ENCODE results near the gene ST3GAL2.
"Not testable (repeated sequence)": the region's sequence is repeated elsewhere in the genome, so short reads cannot be mapped to it uniquely, and the experiment has no call there.

ST3GAL2 gene

DNA sequence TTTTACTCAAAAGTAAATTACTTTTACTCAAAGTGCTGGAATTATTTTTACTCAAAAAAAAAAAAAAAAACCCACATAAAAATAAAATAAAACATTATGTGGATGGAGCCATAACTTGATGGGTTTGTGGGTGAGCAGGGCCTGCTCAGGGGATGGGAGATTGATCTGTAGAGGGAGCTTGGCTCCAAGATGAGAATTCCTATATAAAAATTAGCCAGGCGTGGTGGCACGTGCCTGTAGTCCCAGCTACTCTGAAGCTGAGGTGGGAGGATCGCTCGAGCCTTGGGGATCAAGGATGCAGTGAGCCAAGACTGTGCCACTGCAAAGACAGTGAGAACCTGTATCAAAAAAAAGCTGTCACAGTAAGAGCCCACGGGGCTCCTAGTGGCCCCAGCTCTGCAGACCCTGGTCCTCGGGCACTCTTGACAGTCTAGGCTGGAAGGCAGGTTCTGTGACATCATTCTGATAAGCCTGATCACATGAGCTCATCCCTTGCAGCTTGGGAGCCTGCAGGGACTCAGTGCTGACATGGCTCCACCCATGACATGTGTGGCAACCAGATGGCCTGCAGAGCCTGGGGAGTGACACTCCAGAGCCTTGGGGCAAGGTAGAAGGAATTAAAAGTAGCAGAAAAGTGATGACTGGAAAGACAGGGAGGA is 42.5 kb downstream of the ST3GAL2 start:
- no peak for DNase-seq
- in situ Hi-C loops (cut with HindIII; ENCODE audit: low pct_ligation_motif_present, low pct_unique_long_range_greater_than_20kb, low sequenced_read_pairs), result no loop called here

DNA sequence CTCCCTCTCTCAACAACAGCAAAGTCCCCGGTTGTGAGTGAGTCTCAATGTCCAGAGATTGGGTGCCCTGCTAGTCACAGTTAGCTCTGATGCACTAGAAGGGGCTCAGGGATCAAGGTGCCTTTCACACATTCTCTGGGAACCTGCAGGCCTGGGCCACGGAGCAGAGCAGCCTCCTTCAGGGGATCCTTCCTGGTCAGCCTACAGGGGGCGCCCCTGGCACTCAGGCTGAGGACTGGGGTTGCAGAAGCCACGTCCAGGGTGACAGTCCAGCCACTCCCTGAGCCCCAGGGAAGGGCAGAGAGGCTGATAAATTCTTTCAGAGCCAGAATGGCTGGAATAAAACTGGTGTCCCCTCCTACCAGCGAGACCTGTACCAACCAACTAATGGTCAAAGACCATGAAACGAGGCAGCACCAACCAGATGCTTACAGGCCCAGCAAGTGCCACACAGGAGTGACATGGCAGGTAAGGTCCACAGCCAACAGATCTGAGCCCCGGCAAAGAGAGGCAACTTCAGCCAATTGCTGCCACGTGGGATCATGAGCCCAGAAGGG is 43.5 kb downstream of the ST3GAL2 start:
- in situ Hi-C loops (cut with HindIII; ENCODE audit: low pct_ligation_motif_present, low pct_unique_long_range_greater_than_20kb, low sequenced_read_pairs), result no loop called here
- peak; percentile 67 for DNase-seq

DNA sequence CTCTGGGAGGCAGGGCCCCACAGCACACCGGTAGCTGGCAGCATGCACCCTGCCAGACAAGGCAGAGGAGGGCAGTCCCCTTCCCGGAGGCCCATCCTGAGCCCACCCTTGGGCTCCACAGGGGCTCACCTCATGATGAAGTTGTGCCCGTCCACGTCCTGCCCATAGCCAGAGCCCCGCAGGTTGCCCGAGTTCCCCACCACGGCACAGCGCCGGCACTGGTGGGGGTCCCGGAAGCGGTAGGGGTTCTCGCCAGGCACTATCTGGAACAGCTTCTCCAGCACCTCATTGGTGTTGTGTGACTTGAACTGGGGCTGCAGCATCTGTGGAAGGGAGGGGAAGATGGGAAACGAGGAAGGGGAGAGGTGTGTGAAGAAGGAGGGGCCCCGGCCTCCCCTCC is 44.0 kb downstream of the ST3GAL2 start:
- DNase-seq, result no peak
- in situ Hi-C loops (cut with HindIII; ENCODE audit: low pct_ligation_motif_present, low pct_unique_long_range_greater_than_20kb, low sequenced_read_pairs), result no loop called here

DNA sequence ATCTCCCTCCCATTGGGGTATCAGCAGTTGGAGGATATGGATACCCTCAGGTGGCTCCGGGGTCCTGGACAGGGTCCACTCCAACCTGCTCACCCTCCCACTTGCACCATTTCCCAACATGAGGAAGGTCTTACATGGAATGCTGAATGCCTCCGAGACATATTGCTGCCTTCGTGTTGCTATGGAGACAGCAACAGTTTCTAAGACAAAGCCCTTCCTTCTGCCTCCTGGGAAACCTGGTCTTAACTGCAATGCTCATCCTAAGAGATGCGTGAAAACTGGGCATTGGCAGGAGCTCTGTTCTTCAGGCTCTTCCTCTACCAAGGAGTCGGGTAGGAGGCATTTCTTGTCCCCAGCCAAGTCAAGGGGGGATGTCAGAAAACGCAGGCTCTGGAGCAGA is 45.2 kb downstream of the ST3GAL2 start:
- in situ Hi-C loops (cut with HindIII; ENCODE audit: low pct_ligation_motif_present, low pct_unique_long_range_greater_than_20kb, low sequenced_read_pairs), result no loop called here

DNA sequence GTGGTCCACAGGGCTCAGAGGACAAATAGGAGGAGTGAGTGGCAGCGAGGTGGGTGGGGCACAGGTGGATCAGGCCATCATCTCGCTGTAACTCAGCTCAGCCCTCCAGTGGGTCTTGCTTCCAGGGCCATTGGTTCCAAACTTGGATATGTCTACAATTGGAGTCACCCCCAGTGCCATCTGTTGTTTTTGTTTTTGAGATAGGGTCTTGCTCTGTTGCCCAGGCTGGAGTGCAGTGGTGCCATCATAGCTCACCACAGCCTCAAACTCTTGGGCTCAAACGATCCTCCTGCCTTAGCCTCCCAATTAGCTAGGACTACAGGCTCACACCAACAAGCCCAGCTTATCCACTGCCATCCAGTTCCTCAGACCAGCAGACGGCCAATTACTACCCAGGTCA is 46.3 kb downstream of the ST3GAL2 start:
- in situ Hi-C loops (cut with HindIII; ENCODE audit: low pct_ligation_motif_present, low pct_unique_long_range_greater_than_20kb, low sequenced_read_pairs), result no loop called here

More for the DNA sequence above, 45.2 kb downstream of the ST3GAL2 start:
- DNase-seq, result no peak

DNA sequence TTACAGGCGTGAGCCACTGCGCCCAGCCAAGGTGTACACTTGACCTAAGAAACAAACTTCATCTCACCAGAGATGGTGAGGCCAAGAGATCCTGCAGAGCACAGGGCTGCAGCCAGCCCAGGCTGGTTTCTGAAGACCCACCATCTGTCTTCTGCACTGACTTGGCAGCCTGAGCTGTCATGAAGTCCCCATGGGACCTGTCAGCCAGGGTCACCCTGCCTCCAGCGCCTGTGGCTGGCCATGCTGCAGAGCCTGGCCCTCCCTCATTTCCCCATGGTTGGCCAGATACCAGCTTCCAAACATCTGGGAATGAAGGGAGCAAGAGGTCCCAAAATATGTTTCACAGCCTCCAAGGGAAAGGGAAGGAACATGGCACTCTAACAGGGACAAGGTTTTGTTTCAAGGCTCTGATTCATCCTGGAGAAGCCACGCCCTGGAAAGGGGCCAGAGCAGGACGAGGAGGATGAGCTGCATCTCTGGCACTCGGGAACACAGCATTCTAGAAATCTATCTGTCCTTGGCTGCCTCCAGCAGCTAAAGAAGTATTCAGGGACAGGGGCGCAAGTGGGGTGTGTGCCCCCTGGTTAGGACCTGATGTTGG is 46.9 kb downstream of the ST3GAL2 start:
- in situ Hi-C loops (cut with HindIII; ENCODE audit: low pct_ligation_motif_present, low pct_unique_long_range_greater_than_20kb, low sequenced_read_pairs), result no loop called here

More for the DNA sequence above, 46.3 kb downstream of the ST3GAL2 start:
- no peak for DNase-seq

DNA sequence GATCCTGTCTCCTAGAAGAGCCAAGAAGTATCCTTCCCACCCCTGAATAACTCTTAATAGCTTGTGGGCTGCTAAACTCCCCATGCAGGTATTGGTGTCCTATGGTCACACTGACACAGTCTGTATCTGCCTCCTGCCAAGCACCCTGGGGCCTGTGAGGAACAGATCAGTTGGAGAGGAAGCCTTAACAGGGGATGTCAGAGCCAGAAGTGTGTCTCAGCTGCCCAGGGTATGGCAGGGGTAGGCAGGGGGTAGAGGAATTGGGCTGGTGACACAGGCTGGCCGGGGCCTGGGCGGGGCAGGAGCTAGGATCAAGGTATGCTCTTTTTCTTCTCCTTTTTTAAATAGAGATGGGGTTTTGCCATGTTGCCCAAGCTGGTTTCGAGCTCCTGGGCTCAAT is 47.5 kb downstream of the ST3GAL2 start:
- in situ Hi-C loops (cut with HindIII; ENCODE audit: low pct_ligation_motif_present, low pct_unique_long_range_greater_than_20kb, low sequenced_read_pairs), result no loop called here
- no peak for DNase-seq

More for the DNA sequence above, 46.9 kb downstream of the ST3GAL2 start:
- DNase-seq, result peak; percentile 23

DNA sequence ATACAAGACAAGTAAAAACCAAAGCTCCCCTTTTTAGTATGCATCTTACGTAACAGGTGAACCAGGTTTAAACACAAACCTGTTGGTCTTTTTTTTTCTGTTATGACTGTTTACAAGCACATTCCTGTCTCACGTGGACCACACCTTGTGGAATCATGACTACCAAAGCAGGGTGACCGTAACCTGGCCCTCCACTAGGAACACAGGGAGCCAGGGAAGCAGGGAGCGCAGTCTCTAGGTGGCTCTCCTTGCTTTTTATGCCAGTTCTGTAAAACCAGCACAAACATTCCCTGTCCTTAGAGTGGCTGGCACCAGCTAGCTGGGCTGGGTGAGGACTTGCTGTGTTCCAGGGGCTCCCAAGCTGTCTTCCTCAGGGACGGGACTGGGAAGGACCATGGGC is 48.1 kb downstream of the ST3GAL2 start:
- DNase-seq, result no peak

DNA sequence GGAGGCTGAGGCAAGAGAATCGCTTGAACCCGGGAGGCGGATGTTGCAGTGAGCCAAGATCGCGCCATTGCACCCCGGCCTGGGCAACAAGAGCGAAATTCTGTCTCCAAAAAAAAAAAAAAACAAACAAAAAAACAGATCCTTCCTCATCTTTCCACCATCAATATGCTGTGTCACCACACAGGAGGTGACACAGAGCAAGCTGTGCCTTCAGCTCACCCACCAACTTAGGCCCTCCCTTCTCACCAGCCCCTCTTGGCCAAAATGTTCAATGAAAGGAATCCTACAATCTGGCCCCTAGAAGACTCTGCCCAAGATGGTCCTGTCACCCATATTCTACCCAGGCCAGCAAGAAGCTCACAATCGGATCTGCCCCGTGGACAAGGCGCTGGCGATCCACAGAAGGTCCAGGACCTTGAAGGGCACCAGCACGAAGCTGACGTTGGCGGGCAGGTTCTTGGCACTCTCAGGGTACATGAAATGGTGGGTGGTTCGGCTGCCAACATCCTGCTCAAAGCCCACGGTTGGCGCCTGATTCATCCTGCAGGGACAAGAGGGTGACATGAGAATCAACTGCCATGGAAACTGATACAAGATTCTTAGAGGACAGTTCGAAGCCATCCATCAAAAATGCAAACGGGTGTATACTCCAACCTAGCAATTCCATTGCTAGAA is 50.8 kb downstream of the ST3GAL2 start:
- in situ Hi-C loops (cut with HindIII; ENCODE audit: low pct_ligation_motif_present, low pct_unique_long_range_greater_than_20kb, low sequenced_read_pairs), result no loop called here
- no peak for DNase-seq

More for the DNA sequence above, 48.1 kb downstream of the ST3GAL2 start:
- in situ Hi-C loops (cut with HindIII; ENCODE audit: low pct_ligation_motif_present, low pct_unique_long_range_greater_than_20kb, low sequenced_read_pairs), result no loop called here

DNA sequence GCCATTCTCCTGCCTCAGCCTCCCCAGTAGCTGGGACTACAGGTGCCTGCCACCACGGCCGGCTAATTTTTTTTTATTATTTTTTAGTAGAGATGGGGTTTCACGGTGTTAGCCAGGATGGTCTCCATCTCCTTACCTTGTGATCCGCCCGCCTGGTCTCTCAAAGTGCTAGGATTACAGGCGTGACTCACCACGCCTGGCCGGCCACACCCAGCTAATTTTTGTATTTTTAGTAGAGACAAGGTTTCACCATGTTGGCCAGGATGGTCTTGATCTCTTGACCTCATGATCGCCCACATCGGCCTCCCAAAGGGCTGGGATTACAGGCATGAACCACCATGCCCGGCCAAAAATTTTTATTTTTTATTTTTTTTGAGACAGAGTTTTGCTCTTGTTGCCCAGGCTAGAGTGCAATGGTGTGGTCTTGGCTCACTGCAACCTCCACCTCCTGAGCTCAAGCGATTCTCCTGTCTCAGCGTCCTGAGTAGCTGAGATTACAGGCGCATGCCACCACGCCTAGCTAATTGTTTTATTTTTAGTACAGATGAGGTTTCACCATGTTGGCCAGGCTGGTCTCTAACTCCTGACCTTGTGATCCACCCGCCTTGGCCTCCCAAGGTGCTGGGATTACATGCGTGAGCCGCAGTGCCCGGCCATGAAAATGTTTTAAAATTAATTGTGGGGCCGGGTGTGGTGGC is 52.5 kb downstream of the ST3GAL2 start:
- in situ Hi-C loops (cut with HindIII; ENCODE audit: low pct_ligation_motif_present, low pct_unique_long_range_greater_than_20kb, low sequenced_read_pairs); DNase-seq: not testable (repeated sequence)

DNA sequence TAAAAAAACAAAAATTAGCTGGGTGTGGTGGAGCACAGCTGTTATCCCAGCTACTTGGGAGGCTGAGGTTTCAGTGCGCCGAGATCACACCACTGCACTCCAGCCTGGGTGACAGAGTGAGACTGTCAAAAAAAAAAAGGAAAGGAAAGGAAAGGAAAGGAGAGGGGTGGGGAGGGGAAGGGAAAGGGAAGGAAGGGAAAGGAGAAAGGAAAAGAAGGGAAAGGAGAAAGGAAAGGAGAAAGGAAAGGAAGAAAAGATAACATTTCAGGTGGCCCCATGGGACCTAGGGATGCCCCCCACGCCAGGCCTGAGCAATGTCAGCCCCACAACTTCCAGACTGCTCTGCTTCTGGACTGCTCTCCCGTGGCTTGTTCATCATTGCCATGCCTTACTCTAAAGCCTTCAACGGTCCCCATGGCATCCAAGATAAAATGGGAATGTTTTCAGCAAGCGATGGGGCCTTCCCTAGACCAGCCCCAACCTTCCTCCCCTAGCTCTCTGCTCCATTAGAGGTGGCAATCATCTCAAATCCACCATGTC is 55.4 kb downstream of the ST3GAL2 start:
- DNase-seq, result no peak
- in situ Hi-C loops (cut with HindIII; ENCODE audit: low pct_ligation_motif_present, low pct_unique_long_range_greater_than_20kb, low sequenced_read_pairs), result no loop called here

DNA sequence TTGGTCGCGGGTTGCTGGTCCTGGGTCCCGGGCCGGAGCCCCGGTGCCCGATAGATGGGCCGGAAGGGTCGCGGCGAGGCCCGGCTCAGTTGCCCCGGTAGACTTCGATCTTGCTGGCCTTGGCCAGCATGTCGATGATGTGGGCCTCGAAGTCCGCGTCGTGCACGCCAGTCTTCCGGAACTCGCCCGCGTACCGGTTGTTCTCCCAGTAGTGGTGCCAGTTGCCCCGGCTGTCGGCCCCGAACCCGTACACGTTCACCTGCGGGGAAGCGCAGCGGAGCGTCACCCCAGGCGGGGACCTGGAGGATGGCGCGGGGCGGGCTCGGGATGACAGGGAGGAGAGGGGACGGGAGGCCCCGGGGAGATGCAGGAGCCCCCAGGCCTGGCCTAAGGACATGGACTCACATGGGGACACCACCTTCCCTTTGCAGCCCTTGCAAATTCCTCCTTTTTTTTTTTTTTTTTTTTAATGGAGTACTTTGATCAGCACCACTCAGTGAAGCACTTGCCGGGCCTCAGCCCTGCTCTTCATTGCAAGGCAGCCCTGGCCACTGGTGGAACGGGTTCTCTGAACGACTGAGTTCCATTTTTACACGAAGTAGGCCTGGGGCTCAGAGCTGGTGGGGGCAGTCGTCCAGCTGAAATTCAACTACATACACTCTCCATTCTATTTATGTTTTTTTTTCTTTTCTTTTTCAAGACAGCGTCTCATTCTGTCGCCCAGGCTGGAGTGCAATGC is 57.1 kb downstream of the ST3GAL2 start:
- in situ Hi-C loops (cut with HindIII; ENCODE audit: low pct_ligation_motif_present, low pct_unique_long_range_greater_than_20kb, low sequenced_read_pairs), result no loop called here
- no peak for DNase-seq

DNA sequence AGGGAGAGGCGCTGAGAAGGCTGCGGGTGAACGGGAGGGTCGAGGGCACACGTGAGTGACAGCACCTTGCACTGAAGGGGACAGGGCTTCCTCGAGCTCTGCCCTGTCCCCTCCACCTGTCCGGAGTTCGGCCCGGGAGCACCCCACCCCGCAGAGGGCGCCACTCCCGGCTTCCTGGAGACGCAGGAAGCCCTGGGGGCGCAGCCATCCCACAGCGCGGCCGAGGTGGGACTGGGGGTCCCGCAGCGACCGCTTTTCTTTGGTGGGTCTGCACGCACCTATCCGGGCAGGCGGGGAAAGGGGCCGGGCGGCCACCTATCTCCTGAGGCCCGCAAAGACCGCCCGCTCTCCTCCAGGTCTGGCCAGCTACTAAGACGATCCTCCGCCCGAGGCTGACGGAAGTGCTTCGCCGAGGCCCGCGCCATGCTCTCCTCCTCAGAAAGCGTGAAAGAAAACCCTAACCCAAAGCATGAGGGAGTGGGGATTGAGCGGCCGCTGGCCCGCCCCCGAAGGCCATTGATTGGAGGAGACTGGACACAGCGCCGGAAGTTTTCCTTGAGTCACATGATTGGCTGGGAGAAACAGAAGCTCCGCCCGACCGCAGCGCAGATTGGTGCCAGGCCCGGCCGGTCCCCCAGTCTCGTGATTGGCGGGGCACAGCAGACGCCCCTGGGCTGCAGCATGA is 57.8 kb downstream of the ST3GAL2 start:
- in situ Hi-C loops (cut with HindIII; ENCODE audit: low pct_ligation_motif_present, low pct_unique_long_range_greater_than_20kb, low sequenced_read_pairs), result no loop called here
- peak; percentile 99 for DNase-seq

DNA sequence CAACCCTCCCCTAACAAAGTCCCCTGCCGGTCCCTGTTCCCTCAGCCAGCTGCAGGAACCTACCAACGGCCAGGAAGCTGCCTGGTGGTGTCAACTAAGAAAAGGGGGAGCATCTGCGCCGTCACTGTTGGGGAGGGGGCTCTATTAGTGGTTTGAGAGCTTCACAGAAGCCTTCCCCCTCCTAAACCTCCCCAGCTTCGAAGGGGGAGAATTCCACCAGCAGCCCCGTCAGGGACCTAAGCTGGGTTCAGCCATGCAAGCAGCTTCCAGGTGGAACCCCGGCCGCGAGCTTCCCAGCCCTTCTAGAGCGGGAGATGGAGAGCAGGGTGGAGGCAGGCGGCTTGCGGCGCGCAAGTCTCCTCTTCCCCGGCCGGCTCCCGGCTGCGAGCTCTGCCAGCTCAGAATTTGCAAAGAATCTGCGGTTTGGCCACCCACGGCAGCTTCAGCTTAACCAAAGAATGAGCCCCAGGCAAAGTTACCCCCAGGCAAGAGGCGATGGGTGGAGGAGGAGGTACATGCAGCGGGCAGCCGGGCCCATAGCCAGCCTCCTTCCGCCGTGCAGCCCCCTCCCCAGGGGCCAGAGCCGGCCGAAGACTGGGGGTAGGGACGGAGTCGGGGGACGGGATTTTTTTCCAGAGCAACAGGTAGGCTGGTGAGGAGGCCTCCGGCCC is 58.5 kb downstream of the ST3GAL2 start:
- in situ Hi-C loops (cut with HindIII; ENCODE audit: low pct_ligation_motif_present, low pct_unique_long_range_greater_than_20kb, low sequenced_read_pairs), result no loop called here
- DNase-seq, result peak; percentile 92

DNA sequence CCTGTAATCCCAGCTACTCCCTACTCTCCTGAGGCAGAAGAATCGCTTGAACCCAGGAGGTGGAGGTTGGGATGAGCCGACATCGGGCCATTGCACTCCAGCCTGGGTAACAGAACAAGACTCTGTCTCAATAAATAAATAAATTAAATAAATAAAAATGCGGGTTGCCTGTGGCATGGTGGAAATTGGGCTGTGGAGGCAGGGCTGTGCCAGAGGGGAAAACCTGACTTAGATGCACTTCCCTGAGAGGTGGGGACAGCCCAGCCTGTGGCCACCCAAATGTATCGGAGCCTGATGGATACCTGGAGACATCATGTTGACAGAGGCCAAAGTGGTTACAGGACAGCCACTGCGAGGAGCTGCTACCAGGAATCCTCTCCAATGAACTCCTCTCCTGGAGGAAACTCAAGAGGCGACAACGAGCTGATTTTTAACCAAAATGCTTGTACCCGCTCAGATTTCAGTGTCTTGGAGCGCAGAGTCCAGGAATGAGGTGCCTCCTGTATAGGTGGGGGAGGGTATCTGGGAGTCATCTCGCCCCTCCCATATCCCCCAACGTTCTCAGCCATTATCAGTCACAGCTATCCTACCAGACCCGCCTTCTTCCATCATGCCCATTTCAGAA is 59.9 kb downstream of the ST3GAL2 start:
- DNase-seq, result no peak
- in situ Hi-C loops (cut with HindIII; ENCODE audit: low pct_ligation_motif_present, low pct_unique_long_range_greater_than_20kb, low sequenced_read_pairs), result no loop called here

DNA sequence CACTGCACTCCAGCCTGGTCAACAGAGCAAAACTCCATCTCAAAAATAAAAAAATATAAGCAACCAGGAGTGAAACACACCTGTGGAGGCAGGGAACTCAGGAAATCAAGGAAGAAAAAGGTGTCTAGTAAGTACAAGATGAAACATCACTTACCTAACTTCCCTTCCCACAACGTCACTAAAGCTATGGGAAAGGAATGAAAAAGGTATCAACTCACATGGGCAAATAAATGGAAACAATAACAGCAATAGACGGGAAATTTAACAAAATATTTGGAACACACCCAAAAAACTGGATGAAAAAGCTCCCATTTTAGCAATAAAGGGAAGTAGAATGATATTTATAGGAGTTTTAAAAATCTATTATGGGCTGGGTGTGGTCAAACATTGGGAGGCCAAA is 61.1 kb downstream of the ST3GAL2 start:
- in situ Hi-C loops (cut with HindIII; ENCODE audit: low pct_ligation_motif_present, low pct_unique_long_range_greater_than_20kb, low sequenced_read_pairs), result no loop called here
- no peak for DNase-seq

Data from ACHN (cell line).